ENCODE measurements around the gene CYP2D6. TPM values are rescaled to one million over a fixed set of nuclear protein-coding genes. Genes with fewer than 3 reads are reported as not detected.
"Not testable (repeated sequence)": the region's sequence is repeated elsewhere in the genome, so short reads cannot be mapped to it uniquely, and the experiment has no call there.

Gene CYP2D6
- total and polyA plus RNA-seq, 4 donors, result 23.8 to 486 (median 205) TPM

DNA sequence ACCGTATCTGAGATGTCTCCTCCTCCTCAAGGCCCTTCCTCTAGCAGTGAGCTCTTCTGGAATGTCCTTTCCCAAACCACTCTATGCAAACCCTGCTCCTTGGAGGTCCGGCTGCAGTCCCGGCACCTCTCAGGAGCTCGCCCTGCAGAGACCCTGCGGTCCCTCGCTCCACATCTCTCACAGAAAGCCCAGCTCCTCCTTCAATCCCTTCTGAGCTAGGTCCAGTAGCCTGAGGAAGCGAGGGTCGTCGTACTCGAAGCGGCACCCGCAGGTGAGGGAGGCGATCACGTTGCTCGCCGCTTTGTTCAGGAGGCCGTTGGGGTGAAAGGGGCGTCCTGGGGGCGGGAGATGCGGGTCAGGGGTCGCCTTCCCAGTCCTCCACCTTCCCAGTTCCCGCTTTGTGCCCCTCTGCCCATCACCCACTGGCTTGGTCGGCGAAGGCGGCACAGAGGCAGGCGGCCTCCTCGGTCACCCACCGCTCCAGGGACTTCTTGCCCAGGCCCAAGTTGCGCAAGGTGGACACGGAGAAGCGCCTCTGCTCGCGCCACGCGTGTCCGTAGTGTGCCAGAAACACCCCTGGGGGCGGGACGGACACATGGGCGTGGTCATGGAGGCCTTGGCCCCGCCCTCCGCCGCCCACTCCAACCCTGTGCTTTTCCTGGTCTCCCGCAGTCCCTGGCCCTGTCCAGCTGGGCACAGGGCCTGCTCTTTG lies 21.5 kb upstream of the CYP2D6 start (continued):
- TF ChIP-seq, protein P1, sequence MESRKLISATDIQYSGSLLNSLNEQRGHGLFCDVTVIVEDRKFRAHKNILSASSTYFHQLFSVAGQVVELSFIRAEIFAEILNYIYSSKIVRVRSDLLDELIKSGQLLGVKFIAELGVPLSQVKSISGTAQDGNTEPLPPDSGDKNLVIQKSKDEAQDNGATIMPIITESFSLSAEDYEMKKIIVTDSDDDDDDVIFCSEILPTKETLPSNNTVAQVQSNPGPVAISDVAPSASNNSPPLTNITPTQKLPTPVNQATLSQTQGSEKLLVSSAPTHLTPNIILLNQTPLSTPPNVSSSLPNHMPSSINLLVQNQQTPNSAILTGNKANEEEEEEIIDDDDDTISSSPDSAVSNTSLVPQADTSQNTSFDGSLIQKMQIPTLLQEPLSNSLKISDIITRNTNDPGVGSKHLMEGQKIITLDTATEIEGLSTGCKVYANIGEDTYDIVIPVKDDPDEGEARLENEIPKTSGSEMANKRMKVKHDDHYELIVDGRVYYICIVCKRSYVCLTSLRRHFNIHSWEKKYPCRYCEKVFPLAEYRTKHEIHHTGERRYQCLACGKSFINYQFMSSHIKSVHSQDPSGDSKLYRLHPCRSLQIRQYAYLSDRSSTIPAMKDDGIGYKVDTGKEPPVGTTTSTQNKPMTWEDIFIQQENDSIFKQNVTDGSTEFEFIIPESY (IDR thresholded peaks at IDR 0.05), result no peak

- 97% methylated on average over 27 of the region's 27 CpGs for WGBS
- Histone ChIP-seq H3K9ac (ENCODE audit: low read depth in 1 of 2, low read length in 2 of 2) (no peak overlapping the region), H3K27me3 (ENCODE audit: control insufficient read depth in 4 of 4, insufficient read depth in 4 of 4, low read length in 3 of 4) (no peaks in the 10 kb centered on the region), H3K27ac (ENCODE audit: low read depth in 1 of 2, low read length in 2 of 2) (no peak overlapping the region), H3K36me3 (ENCODE audit: control insufficient read depth in 4 of 4, insufficient read depth in 3 of 4, low read depth in 1 of 4, low read length in 3 of 4) (peaks cover 0 to 2% (median 2%) of the 10 kb centered on the region in 4 donors), H3K4me1 (ENCODE audit: control insufficient read depth in 4 of 4, insufficient read depth in 4 of 4, low read length in 3 of 4) (peaks cover 0 to 13% (median 8%) of the 10 kb centered on the region in 4 donors), H3K4me3 (ENCODE audit: low read depth in 1 of 3, low read length in 3 of 3) (no peak overlapping the region), H3K9me3 (ENCODE audit: control insufficient read depth in 4 of 4, low read length in 3 of 4) (no peaks in the 10 kb centered on the region)
- DNase-seq (ENCODE audit: low spot score), result no peak
- TF ChIP-seq GABPA (IDR thresholded peaks at IDR 0.05 in 1 of 2, conservative IDR thresholded peaks at IDR 0.05 in 1 of 2) (no peak), NR2F2 (IDR thresholded peaks at IDR 0.05) (no peak), EGR1 (IDR thresholded peaks at IDR 0.05; ENCODE audit: low read depth in 2 of 2) (no peak), JUND (IDR thresholded peaks at IDR 0.05) (no peak), RAD21 (IDR thresholded peaks at IDR 0.05) (no peak), FOXA2 (IDR thresholded peaks at IDR 0.05) (no peak), CTCF (IDR thresholded peaks at IDR 0.05; ENCODE audit: low read depth, low read length, missing input control) (no peak)
- TF ChIP-seq, protein P2, sequence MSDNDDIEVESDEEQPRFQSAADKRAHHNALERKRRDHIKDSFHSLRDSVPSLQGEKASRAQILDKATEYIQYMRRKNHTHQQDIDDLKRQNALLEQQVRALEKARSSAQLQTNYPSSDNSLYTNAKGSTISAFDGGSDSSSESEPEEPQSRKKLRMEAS (IDR thresholded peaks at IDR 0.05), result no peak
Observed at GRCh38 chr22:42150727-42151590, 20.3 kb upstream of the CYP2D6 start.

GRCh38 chr22:42149798-42150197 lies 19.2 kb upstream of the CYP2D6 start:
- not testable (repeated sequence) for H3K9me3 ChIP-seq (ENCODE audit: control insufficient read depth in 4 of 4, low read length in 3 of 4)

More at GRCh38 chr22:42149798-42150197, 19.2 kb upstream of the CYP2D6 start:
- H3K9ac ChIP-seq (ENCODE audit: low read depth in 1 of 2, low read length in 2 of 2); DNase-seq (ENCODE audit: low spot score); H3K4me3 ChIP-seq (ENCODE audit: low read depth in 1 of 3, low read length in 3 of 3); H3K27me3 ChIP-seq (ENCODE audit: control insufficient read depth in 4 of 4, insufficient read depth in 4 of 4, low read length in 3 of 4); H3K27ac ChIP-seq (ENCODE audit: low read depth in 1 of 2, low read length in 2 of 2); H3K36me3 ChIP-seq (ENCODE audit: control insufficient read depth in 4 of 4, insufficient read depth in 3 of 4, low read depth in 1 of 4, low read length in 3 of 4): not testable (repeated sequence)
- WGBS, result 98% methylated on average over 16 of the region's 16 CpGs
- H3K4me1 ChIP-seq (ENCODE audit: control insufficient read depth in 4 of 4, insufficient read depth in 4 of 4, low read length in 3 of 4), result peaks cover 4 to 15% (median 7%) of the 10 kb centered on the region in 4 donors
